GM12892 (cell line): ENCODE results near the gene UBL7.

ENCODE experiments used
- POLR2A ChIP-seq: IDR thresholded peaks from 2 replicates; pipeline ENCODE4 v1.6.1; 2011; ENCODE audit warnings: low read depth, low read length, control low read depth
- POLR2AphosphoS5 ChIP-seq: IDR thresholded peaks from 2 replicates; pipeline ENCODE4 v1.6.1; 2011; ENCODE audit warnings: low read depth, low read length, control low read depth
- TAF1 ChIP-seq: IDR thresholded peaks from 2 replicates; pipeline ENCODE4 v1.6.1; 2011; ENCODE audit warnings: low read depth, mild to moderate bottlenecking, control low read depth, low read length, borderline replicate concordance

GRCh38 chr15:74460298-74460697 is 662 bp downstream of the UBL7 start:
- TF ChIP-seq TAF1 (no peak), POLR2A (no peak), POLR2AphosphoS5 (no peak)
